Fibroblast of lung (primary cell): Measurements from ENCODE around the gene NDOR1. TPM values are rescaled to one million over a fixed set of nuclear protein-coding genes. Genes with fewer than 3 reads are reported as not detected.

Source experiments
- DNase-seq, 2 donors: peaks; one replicate each; pipeline versions ENCODE4 v3.0.0 to v3.0.0-alpha.2; 2010; ENCODE audit warnings: low read depth in 2 of 2
- H2AFZ ChIP-seq: 2 replicates; pipeline ENCODE4 v1.5.1; 2012; ENCODE audit warnings: low read length, control low read depth, inconsistent platforms
- H3K27ac ChIP-seq: 2 replicates; pipeline ENCODE4 v1.5.1; 2011; ENCODE audit warnings: low read length, control low read depth; ENCODE audit not compliant: insufficient read depth
- H3K27me3 ChIP-seq: 2 replicates; pipeline ENCODE4 v1.5.1; 2011; ENCODE audit warnings: mild to moderate bottlenecking, low read length; ENCODE audit not compliant: control insufficient read depth, insufficient read depth
- H3K36me3 ChIP-seq: 2 replicates; pipeline ENCODE4 v1.5.1; 2011; ENCODE audit warnings: low read length; ENCODE audit not compliant: control insufficient read depth, insufficient read depth
- H3K4me1 ChIP-seq: 2 replicates; pipeline ENCODE4 v1.5.1; 2011; ENCODE audit warnings: low read length; ENCODE audit not compliant: control insufficient read depth, insufficient read depth; ENCODE audit errors: extremely low read depth
- H3K4me2 ChIP-seq: 2 replicates; pipeline ENCODE4 v1.5.1; 2011; ENCODE audit warnings: low read length, control low read depth; ENCODE audit not compliant: insufficient read depth; ENCODE audit errors: extremely low read depth
- H3K4me3 ChIP-seq, 4 experiments: fragments of 200-600 bp in 1 of 4; sonication (generic) in 1 of 4; replicated peaks in 1 of 4; 2 replicates each; pipeline ENCODE4 v1.5.1; 2011 to 2016; ENCODE audit warnings: low read length in 4 of 4, low read depth in 3 of 4, mild to moderate bottlenecking in 3 of 4, control low read depth in 2 of 4, inconsistent platforms in 1 of 4, mixed read lengths in 1 of 4; ENCODE audit not compliant: insufficient read depth in 1 of 4; ENCODE audit errors: control extremely low read depth in 1 of 4
- H3K79me2 ChIP-seq: 2 replicates; pipeline ENCODE4 v1.5.1; 2012; ENCODE audit warnings: mild to moderate bottlenecking, low read length, inconsistent platforms; ENCODE audit not compliant: control insufficient read depth, insufficient read depth
- H3K9ac ChIP-seq: 2 replicates; pipeline ENCODE4 v1.5.1; 2011; ENCODE audit warnings: mild to moderate bottlenecking, low read length, control low read depth; ENCODE audit not compliant: insufficient read depth
- H3K9me3 ChIP-seq: 2 replicates; pipeline ENCODE4 v1.5.1; 2012; ENCODE audit warnings: low read depth, low read length; ENCODE audit not compliant: control insufficient read depth, insufficient read depth
- H4K20me1 ChIP-seq: 2 replicates; pipeline ENCODE4 v1.5.1; 2011; ENCODE audit warnings: low read length; ENCODE audit not compliant: control insufficient read depth, insufficient read depth; ENCODE audit errors: extremely low read depth
- EZH2 ChIP-seq: IDR thresholded peaks from 2 replicates; pipeline ENCODE4 v1.5.1; 2012; ENCODE audit warnings: low read length, control low read depth, mild to moderate bottlenecking; ENCODE audit errors: missing control alignments
- polyA plus RNA-seq, 2 donors: library from polyadenylated mRNA; depleted of rRNA in 1 of 2; stranded (reverse) in 1 of 2; unstranded in 1 of 2; fragments of >200 nt; gene quantifications; 2 replicates each; pipeline ENCODE4 v1.2.1, GENCODE V29; 2011 to 2012; ENCODE audit warnings: missing spikeins in 1 of 2
- total RNA-seq: library from RNA; depleted of rRNA; stranded (reverse); fragments of >200 nt; gene quantifications from 2 replicates; pipeline ENCODE4 v1.2.1, GENCODE V29; 2014
- TF ChIP-seq, protein P1 (sequence below), 2 donors: IDR thresholded peaks in 1 of 2; conservative IDR thresholded peaks in 1 of 2; 1 replicate in 1 of 2; 2 replicates in 1 of 2; pipeline ENCODE4 v1.5.1; 2011 to 2012; ENCODE audit warnings: low read length in 2 of 2, control low read depth in 1 of 2, inconsistent platforms in 1 of 2, low read depth in 1 of 2, mild to moderate bottlenecking in 1 of 2

NDOR1 gene
- total and polyA plus RNA-seq, 2 donors (not counting 1 experiment from before 2014, with no cell fraction given): 2.4 to 3.1 TPM

DNA sequence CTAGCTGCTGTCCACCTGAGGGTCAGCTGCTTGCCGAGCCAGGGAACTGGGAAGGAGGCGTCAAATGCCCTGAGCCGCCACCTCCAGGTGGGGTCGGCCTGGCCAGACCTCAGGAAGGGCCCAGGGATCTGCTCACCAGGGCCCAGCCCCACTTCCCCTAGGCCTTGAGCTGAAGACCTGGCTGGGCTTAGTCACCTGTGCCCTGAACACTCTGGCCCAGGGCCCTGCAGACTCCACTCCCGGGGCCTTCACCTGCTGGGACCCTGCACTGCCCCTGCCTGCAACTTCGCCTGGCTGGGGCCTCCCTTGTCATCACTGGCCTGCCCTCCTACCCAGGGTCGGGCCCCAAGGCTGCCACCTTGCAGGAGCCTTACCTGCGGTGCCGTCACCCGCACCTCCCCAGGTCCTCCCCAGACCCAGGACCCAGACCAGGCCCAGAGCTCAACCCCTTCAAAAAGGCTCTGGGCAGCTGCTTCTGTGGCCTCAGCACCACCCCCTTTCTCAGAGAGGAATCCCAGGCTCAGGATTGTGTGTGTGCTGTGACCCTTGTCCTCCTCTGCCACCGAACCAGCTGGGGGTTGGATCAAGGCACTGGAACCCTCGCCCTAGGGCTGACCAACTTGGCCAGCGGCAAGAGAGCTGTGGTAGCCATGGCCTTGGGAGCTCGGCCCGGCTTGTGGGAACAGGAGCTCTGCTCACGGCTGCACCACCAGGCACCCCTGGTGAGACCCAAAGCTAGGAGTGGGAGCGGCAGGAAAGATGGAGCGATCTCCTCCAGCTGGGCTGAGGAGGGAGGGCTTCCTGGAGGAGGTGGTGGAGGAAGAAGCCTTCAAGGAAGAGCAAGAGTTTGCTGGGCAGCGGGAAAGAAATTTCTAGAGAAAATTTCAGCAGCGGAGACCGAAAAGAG, 48.5 kb downstream of the NDOR1 start:
- DNase-seq: no peak
- TF ChIP-seq, protein P1, sequence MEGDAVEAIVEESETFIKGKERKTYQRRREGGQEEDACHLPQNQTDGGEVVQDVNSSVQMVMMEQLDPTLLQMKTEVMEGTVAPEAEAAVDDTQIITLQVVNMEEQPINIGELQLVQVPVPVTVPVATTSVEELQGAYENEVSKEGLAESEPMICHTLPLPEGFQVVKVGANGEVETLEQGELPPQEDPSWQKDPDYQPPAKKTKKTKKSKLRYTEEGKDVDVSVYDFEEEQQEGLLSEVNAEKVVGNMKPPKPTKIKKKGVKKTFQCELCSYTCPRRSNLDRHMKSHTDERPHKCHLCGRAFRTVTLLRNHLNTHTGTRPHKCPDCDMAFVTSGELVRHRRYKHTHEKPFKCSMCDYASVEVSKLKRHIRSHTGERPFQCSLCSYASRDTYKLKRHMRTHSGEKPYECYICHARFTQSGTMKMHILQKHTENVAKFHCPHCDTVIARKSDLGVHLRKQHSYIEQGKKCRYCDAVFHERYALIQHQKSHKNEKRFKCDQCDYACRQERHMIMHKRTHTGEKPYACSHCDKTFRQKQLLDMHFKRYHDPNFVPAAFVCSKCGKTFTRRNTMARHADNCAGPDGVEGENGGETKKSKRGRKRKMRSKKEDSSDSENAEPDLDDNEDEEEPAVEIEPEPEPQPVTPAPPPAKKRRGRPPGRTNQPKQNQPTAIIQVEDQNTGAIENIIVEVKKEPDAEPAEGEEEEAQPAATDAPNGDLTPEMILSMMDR (conservative IDR thresholded peaks at IDR 0.05 in 1 of 2, IDR thresholded peaks at IDR 0.05 in 1 of 2; ENCODE audit: low read depth in 1 of 2, low read length in 2 of 2): no peak
- no peak for TF ChIP-seq EZH2
- H3K27me3 ChIP-seq: no peaks in the 10 kb centered on the region
- H3K9ac ChIP-seq: peak overlapping the region; percentile 65
- peak overlapping the region; percentile 47 to 93 (median 80) for H3K4me3 ChIP-seq
- H3K36me3 ChIP-seq: peaks cover 7% of the 10 kb centered on the region
- H3K4me2 ChIP-seq: peak overlapping the region; percentile 87
- peaks cover 19% of the 10 kb centered on the region for H3K79me2 ChIP-seq
- H4K20me1 ChIP-seq: no peaks in the 10 kb centered on the region
- peak overlapping the region; percentile 39 for H3K27ac ChIP-seq
- peak overlapping the region; percentile 85 for H2AFZ ChIP-seq
- no peaks in the 10 kb centered on the region for H3K9me3 ChIP-seq
- H3K4me1 ChIP-seq: peaks cover 10% of the 10 kb centered on the region

DNA sequence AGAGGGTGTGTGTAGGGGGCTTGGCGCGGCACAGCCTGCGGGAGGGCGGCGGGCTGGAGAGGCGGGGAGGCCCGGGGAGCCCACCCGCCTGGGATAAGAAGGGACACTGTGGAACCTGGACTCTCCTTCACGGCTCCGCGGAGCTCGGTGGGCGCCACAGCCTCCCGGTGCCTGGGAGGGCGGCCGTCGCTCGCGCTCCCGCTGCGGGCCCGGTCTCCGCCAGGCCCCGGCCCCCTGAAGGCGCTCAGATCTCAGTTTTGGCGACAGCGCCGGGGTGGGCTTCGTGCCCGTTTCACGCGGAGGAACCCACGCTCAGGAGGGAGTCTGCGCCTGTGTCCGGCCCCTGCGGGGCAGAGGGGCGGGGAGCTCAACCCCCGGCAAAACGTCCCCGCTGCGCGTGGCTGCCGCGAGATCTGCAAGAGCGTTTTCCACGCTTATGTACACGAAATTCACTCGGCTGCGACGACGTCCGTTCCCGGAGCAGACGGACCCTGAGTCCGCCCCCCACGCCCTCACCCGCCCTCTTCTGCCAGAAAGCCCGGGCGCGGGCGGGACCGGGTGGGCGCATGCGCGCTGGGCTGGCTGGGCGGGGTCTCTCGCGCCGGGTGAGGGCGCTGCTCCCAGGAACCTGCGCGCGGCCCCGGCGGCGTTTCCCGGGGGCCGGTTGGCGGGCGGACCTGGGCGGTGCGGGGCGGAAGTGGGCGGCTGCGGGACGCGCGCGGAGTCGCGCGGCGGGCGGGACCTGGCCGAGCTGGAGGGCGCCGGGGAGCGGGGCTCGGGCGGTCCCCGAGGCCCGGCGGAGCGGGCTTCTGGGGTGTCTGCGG, 49.3 kb downstream of the NDOR1 start, which contains the start of gene NELFB:
NELFB (plus strand) TSS at position 704 of the 824 bp plus-strand sequence.
- Histone ChIP-seq H3K27ac (peak within 1 kb of the TSS; percentile 39), H3K4me3 (peak within 1 kb of the TSS; percentile 72 to 96 (median 90)), H3K4me1 (peaks cover 10% of the 10 kb centered on the region), H3K36me3 (peaks cover 10% of the 10 kb centered on the region), H2AFZ (peak within 1 kb of the TSS; percentile 85), H3K27me3 (no peaks in the 10 kb centered on the region), H3K9ac (peak within 1 kb of the TSS; percentile 65), H4K20me1 (no peaks in the 10 kb centered on the region), H3K4me2 (peak within 1 kb of the TSS; percentile 97), H3K79me2 (peaks cover 21% of the 10 kb centered on the region), H3K9me3 (no peaks in the 10 kb centered on the region)
- no peak for TF ChIP-seq EZH2
- TF ChIP-seq, protein P1 (conservative IDR thresholded peaks at IDR 0.05 in 1 of 2, IDR thresholded peaks at IDR 0.05 in 1 of 2; ENCODE audit: low read depth in 1 of 2, low read length in 2 of 2): no peak
- peak; percentile 77 to 83 for DNase-seq
